ENCODE results near the gene TLE4.

Gene TLE4

DNA sequence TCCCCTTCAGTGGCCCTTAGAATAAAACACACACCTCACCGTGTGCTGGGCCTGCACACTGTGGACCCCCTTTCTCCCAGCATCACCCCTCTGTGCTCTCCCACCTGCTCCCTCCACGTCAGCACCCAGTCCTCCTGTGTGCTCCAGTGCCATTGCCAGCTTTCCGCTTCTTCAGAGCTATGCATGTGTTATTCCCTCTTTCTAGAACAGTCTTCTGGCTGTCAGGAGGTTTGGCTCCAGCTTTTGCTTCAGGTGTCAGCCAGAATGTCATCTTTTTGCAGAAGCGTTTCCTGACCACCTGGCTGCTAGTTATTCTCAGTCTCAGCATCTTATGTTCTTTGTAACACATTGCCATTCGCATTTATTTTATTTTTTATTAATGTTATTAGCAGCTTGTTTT is 119.7 kb downstream of the TLE4 start:
- DNase-seq (ENCODE audit: low spot score) = no peak

DNA sequence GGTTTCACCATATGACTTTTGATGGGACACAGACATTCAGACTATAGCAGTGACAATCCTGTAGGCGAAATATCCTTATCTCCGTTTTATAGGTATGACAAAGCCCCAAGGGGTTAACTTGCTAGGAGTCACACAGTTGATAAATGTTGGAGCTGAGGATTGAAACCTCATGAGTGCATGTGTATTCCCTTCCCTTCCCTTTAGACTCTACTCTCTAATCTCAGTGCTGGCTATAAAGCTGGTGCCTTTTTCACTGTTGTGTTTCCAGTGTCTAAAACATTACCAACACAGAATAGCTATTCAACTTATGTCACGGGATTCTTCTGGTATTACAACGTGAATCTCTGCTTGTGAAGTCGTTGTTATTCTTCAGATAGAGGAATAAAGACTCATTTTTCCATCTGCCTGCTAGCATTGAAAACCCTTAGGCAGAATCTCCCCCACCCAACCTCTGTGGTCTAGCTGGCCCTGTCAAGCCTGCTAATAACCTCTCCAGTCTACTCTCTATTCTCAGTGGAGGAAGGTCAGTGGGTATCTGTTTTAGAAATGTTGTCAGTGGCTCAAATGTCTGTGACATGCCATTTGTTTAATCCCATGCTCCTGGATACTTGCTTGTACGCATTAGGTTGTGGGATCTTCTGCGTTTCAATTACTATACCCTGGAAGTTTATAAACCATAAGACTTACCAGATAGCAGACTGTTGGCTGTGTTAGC is 121.2 kb downstream of the TLE4 start:
- no peak for DNase-seq (ENCODE audit: low spot score)

DNA sequence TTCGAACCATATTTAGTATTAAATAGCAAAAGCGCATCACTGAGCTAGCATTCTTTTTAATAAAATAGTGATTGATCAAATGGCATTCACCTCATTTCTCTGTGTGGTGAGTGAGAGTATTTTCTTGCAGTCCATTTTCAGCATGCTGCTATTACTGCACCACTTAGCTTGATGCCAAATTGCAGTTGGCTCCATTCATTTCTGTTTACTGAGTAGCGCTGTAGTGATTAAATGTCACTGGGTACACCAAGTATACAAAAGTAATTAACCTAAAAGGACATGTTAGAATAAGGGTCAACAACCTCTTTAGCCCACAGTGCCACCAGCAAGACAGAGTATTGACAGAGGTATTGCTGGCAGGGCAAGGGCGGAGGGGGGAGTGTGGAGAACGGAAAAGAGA is 122.0 kb downstream of the TLE4 start:
- no peak for DNase-seq (ENCODE audit: low spot score)

DNA sequence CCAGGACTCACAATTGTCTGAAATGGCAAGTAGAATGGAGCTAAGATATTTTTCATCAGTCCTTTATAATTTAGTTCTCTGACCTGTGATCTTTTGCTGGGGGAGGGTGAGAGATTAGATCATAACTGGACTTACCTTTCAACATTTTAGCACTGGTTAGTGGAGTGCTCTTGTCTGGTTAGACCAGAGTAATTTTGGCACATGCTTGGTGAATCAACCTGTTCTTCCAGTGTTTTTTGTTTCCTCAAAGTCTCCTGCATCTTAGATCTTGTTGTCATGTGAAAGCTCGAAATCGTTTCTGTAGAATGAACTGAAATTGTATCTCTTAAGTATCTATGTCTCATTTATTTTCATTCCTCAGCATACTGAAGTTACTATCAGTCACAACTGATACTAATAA is 122.4 kb downstream of the TLE4 start:
- DNase-seq (ENCODE audit: low spot score) = no peak

DNA sequence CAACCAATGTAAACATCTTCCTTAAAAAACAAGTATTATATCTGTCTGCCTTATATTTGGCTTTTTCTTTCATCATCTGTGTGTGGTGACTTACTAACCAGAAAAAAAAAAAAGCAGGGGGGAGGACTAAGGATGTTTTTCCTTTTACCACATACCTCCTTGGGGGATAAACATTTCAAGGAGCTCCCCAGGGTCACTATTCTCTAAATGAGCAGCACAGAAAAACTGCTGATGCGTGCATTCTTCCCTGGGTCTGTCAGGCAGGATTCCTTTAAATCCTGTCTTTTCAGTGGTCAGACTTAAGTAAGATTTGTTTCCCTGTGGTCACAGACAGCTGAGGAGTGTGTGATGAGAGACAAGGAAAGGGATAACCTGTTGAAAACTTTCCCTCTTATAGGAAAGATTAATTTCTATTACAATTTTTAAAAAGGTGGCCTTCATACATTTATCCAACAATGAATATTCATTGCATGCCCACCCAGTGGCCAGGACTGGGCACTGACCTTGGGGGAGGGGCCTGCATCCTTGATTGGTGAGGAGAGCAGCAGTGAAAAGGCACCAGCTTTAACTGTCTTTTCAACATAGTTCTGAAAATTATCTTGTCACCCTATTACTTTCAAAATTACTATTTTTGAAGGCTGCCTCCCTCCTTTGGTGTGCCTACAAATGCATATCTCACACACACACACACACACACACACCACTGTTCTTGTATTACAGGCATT is 123.1 kb downstream of the TLE4 start:
- no peak for DNase-seq (ENCODE audit: low spot score)

DNA sequence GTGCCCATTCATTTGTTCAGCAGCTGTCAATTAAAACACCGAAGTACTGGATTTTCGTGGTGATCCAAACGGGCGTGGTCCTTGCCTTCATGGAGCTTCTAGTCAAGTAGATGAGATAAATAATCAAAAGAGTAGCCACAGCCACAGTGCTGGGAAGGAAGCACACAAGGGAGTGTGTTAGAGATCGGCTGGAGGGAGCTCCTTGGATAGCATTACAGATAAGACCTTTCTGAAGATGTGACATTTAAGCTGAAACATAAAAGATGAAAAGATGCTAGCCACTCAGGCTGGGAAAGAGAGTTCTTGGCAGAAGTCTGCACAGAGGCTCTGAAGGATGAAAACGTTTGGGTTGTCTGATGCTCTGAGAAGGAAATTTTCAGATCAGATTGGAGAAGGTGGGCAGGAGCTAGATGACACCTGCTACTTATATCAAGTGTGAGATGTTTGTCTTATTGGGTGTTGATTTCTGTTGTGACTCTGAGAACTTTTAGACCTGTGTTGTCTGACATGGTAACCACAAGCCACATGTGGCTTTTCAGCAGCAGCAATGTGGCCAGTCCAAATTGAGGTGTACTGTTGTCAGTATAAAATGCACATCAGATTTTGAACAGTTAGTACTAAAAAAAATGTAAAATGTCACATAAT is 123.9 kb downstream of the TLE4 start:
- DNase-seq (ENCODE audit: low spot score) = no peak

DNA sequence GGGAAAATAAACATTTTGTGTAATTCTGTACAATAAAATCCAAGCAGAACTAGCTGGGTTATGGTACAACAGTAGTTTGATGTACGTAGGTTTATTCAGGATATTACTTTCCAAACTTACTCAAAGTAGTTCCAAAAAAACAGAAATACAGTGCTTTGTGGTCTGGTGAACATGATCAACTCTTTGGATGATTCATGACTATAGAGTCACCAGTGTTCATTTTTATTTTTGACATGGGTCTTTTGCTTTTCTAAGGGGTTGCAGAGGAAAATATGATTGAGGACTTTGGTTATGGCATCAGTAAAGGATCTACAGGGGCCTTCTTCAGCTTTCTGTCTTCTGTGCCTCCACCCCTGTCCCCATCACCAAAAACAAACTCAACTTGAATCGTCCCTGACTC is 127.2 kb downstream of the TLE4 start:
- no peak for DNase-seq (ENCODE audit: low spot score)

DNA sequence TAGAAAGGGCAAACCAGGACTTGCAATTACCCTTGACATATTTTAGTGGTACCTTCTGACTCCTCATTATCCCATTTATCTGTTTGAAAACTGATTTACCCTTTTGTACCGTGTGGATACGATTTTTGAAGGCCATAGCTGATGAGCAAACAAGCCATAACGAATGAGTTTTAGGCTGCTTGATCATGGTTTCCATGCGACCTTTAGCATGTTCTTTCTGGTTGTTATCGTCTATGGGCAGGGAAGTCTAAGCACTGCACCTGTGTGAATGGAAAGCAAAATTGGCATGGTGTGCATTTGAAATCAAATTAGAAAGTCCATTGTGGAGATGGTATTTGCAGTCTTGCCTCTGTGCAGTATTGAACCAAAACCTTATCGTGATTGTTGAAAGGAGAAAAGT is 127.7 kb downstream of the TLE4 start:
- DNase-seq (ENCODE audit: low spot score) = no peak

DNA sequence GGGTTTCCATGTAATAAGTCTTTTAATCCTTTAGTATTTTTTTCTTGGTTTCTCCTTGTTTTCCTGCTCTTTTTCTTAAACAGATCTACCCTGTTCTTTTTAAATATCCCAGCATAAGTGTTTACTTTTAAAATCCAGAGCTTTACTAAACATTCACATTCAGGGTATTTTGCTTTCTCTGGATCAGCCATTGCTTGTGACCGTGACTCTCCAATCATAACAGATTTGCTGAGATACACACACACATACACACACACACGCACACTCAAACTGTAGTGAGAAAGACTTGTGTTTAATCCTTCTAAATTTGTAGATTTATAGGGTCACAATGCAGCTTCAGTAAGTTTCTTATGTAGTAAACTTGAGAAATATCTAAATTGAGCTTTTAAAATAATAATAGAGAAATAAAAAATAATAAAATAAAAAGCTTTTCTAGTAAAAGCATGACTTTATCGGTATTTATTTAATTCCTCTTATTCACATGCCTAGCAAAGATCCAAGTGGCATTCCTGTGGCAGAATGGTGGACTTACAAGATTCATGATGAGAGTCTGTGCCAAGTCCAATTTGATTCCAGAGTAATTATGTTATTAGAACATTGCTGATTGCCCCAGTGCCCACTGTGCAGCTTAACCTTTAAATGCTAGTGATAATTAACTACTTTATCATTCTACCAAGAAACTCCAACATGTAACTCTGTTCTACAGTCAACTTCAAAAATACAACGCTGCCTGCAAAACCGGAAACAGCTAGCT is 129.0 kb downstream of the TLE4 start:
- DNase-seq (ENCODE audit: low spot score) = no peak

DNA sequence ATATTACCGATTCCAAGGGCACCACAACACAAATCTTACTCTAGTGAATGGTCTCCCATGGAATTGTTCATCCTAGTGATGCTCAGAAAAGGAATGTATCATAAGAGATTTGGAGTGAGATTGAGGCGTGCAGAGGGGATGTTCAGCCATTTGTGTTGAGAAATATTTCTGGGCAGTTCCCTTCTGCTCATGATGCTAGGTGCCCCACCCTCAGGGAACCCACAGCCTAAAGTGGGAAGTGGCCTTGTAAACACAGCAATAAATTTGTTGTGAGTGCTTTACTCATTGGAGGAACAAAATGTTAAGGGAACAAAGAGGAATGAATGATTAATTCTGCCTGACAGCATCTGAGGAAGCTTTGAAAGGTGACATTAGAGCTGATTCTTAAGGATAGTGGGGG is 129.9 kb downstream of the TLE4 start:
- DNase-seq (ENCODE audit: low spot score) = no peak

DNA sequence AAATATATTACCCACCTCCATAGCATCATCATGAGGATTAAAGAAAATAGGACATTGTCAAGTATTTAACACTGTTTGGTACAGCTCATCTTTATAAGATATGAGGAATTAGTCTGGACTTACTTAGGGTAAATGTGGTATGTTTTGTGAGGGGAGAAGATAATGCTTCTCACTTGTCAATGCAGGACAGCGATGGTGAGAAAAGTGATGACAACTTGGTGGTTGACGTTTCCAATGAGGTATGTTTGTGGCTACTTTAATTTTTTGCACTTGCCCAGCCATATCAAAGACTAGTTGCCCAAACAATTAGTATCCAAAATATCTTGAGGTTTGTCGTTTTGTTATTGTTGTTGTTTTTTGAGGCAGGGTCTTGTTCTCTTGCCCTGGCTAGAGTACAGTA is 133.9 kb downstream of the TLE4 start:
- no peak for DNase-seq (ENCODE audit: low spot score)

DNA sequence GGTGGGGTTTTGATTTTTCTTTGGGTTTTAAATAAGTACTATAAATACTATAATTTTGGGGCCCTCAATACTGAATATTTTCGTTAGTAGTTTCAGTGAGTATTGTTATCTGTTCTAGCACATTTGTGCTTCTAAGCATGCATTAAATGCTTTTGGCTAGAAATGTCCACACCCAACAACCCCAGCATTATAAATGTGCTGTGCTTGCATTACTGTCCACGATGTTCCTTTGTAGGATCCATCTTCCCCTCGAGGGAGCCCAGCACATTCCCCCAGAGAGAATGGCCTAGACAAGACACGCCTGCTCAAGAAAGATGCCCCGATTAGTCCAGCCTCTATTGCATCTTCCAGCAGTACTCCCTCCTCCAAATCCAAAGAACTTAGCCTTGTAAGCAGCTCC is 134.7 kb downstream of the TLE4 start:
- no peak for DNase-seq (ENCODE audit: low spot score)

DNA sequence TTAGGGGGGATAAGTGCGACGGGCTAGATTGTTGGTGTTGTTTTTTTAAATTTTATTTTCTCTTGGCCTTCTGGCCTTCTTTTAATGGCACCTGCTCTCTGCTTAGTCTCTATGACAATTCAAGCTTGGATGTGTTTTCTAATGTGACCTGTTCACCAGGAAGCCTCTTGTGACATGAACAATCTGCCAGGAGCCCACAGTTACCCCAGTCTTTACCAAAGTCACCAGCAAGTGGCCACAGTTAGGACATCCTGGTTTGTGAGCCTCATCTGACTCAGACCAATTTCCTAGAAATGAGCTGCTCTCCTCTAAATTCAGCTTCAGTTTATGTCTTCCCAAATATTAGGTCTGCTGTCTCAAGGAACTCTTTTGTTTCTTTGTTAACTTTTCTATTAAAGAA is 135.8 kb downstream of the TLE4 start:
- DNase-seq (ENCODE audit: low spot score) = no peak

DNA sequence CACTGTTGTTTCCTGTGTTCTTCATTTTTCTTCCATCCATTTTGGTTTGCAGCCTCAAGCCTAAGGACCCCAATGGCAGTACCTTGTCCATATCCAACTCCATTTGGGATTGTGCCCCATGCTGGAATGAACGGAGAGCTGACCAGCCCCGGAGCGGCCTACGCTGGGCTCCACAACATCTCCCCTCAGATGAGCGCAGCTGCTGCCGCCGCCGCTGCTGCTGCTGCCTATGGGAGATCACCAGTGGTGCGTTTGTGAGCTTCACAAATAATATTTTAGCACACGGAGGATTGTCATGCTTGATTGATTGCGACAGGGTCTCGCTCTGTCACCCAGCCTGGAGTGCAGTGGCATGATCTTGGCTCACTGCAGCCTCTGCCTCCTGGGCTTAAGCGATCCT is 136.8 kb downstream of the TLE4 start:
- no peak for DNase-seq (ENCODE audit: low spot score)

DNA sequence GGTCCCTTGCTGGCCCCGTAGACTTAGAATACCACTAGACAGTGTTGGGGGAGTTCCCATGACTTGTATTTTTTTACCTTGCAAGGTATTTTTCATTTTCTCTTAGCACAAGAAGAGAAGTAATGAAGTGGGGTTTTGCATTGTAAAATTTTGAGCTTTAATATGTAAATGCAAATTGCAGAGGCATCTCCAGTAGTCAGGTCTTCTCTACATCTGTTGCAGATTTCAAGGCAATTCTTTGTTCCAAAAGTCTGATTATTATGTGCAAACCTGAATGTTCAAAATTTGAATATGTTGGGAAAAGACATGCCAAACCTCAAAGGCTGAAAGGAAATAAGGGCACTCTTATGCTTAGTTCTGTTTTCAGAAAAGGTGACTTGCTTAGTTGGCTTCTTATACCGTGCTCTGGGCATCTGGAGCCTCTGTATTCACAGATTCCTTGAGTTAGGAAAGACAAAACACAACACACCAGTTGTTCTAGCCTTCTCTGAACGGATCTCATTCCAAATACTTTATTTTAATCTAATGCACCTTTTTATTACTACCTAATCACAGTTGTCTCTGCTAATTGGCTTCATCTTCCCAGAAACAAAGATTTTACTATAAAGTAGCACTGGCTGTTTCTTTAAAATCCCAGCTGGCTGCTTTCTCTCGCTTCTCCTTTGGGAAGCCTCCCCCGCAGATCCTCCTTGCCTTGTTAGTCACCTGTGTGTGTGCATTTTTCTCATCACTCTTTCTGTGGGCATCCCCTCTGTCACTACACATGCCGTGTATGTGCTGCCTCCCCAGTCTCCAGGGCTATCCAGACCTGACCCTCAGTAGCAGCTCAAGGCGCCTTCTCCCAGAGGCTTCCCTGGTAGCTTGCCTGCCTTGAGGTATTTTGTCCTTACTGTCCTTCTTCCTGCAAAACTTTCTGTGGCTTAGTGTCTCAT is 138.2 kb downstream of the TLE4 start:
- DNase-seq (ENCODE audit: low spot score) = peak; percentile 61

DNA sequence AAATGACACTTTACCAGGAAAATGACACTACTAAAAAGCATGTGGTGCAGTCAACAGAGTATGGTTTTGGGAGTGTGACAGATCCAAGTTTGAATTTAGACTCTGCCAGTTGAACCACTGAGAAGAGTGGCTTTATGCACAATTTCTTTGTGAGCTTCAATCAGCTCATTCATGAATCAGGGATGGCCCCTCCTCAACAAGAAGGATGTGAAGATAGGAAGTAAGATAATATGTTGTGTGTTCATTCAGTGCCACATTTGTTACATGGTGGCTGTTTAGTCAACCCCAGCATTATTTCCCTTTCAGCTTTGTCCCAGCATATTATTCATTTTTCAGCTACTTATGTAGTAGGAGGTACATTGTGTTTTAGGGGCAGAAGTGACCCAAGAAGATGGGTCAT is 140.1 kb downstream of the TLE4 start:
- no peak for DNase-seq (ENCODE audit: low spot score)

DNA sequence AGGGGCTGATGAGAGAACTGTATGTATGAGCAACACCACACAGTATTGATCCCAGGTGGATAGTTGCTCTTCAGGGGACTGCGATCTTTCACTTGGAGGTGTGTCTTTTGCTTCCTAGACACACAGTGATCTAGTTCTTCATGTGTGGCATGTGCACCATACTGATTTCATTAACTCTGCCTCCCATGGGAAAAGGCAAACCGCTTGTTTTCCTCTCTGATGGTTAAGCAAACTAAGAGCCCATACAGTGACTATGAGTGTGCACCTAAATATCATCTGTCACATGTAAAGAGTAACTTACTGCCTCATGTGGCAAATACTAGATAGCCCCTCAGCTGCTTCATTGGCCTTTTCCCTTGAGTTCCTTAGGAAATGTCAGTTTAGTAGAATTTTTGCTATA is 147.3 kb downstream of the TLE4 start:
- no peak for DNase-seq (ENCODE audit: low spot score)

DNA sequence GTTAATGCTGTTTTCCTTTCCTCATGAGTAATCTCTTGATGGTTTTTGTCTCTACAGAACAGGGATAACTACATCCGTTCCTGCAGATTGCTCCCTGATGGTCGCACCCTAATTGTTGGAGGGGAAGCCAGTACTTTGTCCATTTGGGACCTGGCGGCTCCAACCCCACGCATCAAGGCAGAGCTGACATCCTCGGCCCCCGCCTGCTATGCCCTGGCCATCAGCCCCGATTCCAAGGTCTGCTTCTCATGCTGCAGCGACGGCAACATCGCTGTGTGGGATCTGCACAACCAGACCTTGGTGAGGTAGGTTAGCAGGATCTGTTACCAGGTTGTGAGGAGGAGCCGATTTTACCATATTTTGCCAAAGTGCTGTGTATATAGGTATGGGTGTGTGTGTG is 148.2 kb downstream of the TLE4 start:
- DNase-seq (ENCODE audit: low spot score) = no peak

DNA sequence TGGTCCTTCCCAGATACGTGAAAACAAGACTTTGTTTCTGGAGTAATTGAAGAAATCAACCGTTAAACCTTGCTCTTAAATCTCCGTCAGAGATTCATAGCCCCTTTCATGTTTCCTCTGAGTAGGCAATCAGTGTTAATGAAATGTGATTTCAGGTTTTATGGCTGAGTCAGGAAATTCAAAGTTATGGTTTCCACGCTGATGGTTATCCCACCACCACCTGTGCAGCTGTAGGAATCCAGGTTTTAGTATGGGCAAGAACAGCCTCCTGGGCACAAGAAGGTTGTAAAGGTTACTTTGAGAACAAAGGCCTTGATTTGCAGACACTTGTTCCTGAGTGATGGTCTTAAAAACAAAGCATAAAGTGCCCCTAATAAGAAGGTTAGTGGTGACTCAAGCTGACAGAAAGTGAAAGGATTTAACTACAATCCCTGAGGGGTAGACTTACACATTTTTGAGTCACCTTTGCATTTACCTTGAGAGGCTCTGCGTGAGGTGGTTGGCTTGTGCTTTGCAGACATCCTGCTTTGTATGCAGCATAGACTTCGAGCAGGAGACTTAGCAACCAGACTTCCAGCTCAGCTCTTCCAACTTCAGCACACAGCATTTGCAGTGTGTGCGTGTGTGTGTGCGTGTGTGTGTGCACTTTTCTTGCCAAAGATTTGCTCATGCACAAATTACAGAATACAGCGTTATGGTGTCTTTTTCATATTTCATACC is 159.6 kb downstream of the TLE4 start:
- DNase-seq (ENCODE audit: low spot score) = peak; percentile 31

DNA sequence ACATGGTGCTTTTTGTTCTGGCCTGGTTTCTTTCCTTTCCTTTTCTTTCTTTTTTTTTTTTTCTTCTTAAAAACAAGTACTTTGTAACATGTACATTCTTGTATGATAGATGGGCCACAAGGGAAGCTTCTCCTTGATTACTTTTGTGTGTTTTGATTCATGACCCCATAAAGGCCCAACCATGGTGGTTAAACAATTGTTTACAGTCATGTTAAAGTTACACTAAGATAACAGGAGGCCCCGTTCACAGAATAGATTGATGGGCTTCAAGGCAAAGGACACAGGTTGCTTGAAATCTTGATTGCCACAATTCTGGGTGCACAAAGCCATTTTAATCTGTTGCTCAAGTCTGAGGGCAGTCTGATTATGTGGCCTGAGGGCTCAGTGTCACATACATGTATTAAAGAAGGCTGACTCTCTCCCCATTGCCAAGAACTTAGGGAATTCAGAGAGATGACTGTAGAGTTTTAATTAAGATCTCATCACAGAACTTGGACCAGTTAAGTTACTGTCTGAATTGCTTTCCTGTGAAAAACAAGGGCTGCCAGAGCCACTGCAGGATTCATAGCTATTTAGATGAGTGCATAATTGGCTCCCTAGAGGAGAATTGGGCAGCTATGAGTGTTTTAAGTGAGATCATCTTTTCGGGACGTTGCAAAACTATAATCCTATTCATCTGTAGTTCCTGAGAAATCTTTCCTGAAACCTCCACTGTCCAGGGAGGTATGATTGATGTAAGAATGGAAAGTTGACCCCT is 163.4 kb downstream of the TLE4 start:
- DNase-seq (ENCODE audit: low spot score) = no peak
